HepG2 (cell line): ENCODE data around the gene TRAPPC3. TPM values are rescaled to one million over a fixed set of nuclear protein-coding genes. Genes with fewer than 3 reads are reported as not detected.

Source experiments
- ELF4 ChIP-seq: sonication (generic); formaldehyde crosslinking; IDR thresholded peaks from 2 replicates; pipeline ENCODE4 v1.5.0; 2020; ENCODE audit warnings: missing genetic modification reagents, mild to moderate bottlenecking, moderate library complexity, borderline replicate concordance
- JUN ChIP-seq: sonication (generic); formaldehyde crosslinking; IDR thresholded peaks from 2 replicates; pipeline ENCODE4 v1.4.0; 2020; ENCODE audit warnings: mild to moderate bottlenecking, missing genetic modification reagents
- KAT8 ChIP-seq: IDR thresholded peaks from 2 replicates; pipeline ENCODE4 v1.6.1; 2016; ENCODE audit warnings: missing genetic modification reagents, missing compliant biosample characterization
- KLF16 ChIP-seq, 2 experiments: sonication (generic) in 1 of 2; formaldehyde crosslinking in 1 of 2; IDR thresholded peaks; 2 replicates each; pipeline versions ENCODE4 v1.6.1 to v1.8.0; 2016 to 2023; ENCODE audit warnings: missing genetic modification reagents in 2 of 2, missing compliant biosample characterization in 1 of 2
- MYNN ChIP-seq: sonication (generic); formaldehyde crosslinking; IDR thresholded peaks from 2 replicates; pipeline ENCODE4 v1.4.0; 2020; ENCODE audit warnings: mild to moderate bottlenecking, low read depth, missing genetic modification reagents
- RBAK ChIP-seq: sonication (generic); formaldehyde crosslinking; IDR thresholded peaks from 2 replicates; pipeline ENCODE4 v1.5.1; 2020; ENCODE audit warnings: mild to moderate bottlenecking, missing genetic modification reagents
- RORA ChIP-seq: sonication (generic); formaldehyde crosslinking; IDR thresholded peaks from 2 replicates; pipeline ENCODE4 v1.5.0; 2020; ENCODE audit warnings: mild to moderate bottlenecking, missing genetic modification reagents, moderate library complexity
- SIN3A ChIP-seq: IDR thresholded peaks from 2 replicates; pipeline ENCODE4 v1.6.1; 2011; ENCODE audit warnings: low read depth, mild to moderate bottlenecking, control low read depth, low read length, borderline replicate concordance
- XBP1 ChIP-seq: sonication (generic); formaldehyde crosslinking; IDR thresholded peaks from 2 replicates; pipeline ENCODE4 v1.5.0; 2020; ENCODE audit warnings: missing genetic modification reagents
- ZFP62 ChIP-seq: sonication (generic); formaldehyde crosslinking; IDR thresholded peaks from 2 replicates; pipeline ENCODE4 v1.4.0; 2020; ENCODE audit warnings: missing genetic modification reagents
- ZMYM2 ChIP-seq: sonication (generic); formaldehyde crosslinking; IDR thresholded peaks from 2 replicates; pipeline ENCODE4 v1.8.0; 2022; ENCODE audit warnings: mild to moderate bottlenecking, missing genetic modification reagents
- ZNF20 ChIP-seq: sonication (generic); formaldehyde crosslinking; IDR thresholded peaks from 2 replicates; pipeline ENCODE4 v1.4.0; 2020; ENCODE audit warnings: mild to moderate bottlenecking, moderate library complexity, missing genetic modification reagents
- ZNF33A ChIP-seq: sonication (generic); formaldehyde crosslinking; IDR thresholded peaks from 2 replicates; pipeline ENCODE4 v1.5.1; 2020; ENCODE audit warnings: missing genetic modification reagents, mild to moderate bottlenecking, moderate library complexity, borderline replicate concordance
- ZNF562 ChIP-seq: sonication (generic); formaldehyde crosslinking; IDR thresholded peaks from 2 replicates; pipeline ENCODE4 v1.8.0; 2022; ENCODE audit warnings: missing genetic modification reagents, borderline replicate concordance
- ZNF616 ChIP-seq: sonication (generic); formaldehyde crosslinking; IDR thresholded peaks from 2 replicates; pipeline ENCODE4 v1.5.0; 2020; ENCODE audit warnings: low read depth, mild to moderate bottlenecking, missing genetic modification reagents
- ZNF7 ChIP-seq: IDR thresholded peaks from 2 replicates; pipeline ENCODE4 v1.6.1; 2016; ENCODE audit warnings: missing biosample characterization, missing genetic modification reagents
- ZNF761 ChIP-seq: sonication (generic); formaldehyde crosslinking; conservative IDR thresholded peaks from 2 replicates; pipeline ENCODE4 v1.4.0; 2020; ENCODE audit warnings: mild to moderate bottlenecking, missing genetic modification reagents
- polyA plus RNA-seq, 8 experiments: library from polyadenylated mRNA; depleted of rRNA in 3 of 8; stranded (reverse) in 7 of 8; unstranded in 1 of 8; fragments of >200 nt; fragmentation: Illumina TruSeq in 4 of 8; extraction: Trizol in 4 of 8; gene quantifications; 2 replicates each; pipeline versions ENCODE4 v1.2.1 to v1.2.3, GENCODE V29; 2011 to 2016; ENCODE audit warnings: low read depth in 4 of 8, missing spikeins in 1 of 8, mixed read lengths in 1 of 8; ENCODE audit not compliant: insufficient read depth in 1 of 8
- total RNA-seq, 5 experiments: library from RNA; depleted of rRNA; stranded (reverse); fragments of >200 nt; fragmentation: Illumina TruSeq; extraction: Trizol; gene quantifications; 2 replicates each; pipeline ENCODE4 v1.2.3, GENCODE V29; 2016; ENCODE audit warnings: low read depth in 1 of 5
- TF ChIP-seq, protein P1 (sequence below): sonication (generic); formaldehyde crosslinking; IDR thresholded peaks from 2 replicates; pipeline ENCODE4 v1.5.1; 2020; ENCODE audit warnings: missing genetic modification reagents, mild to moderate bottlenecking, borderline replicate concordance
- TF ChIP-seq, protein P2 (sequence below): sonication (generic); formaldehyde crosslinking; IDR thresholded peaks from 2 replicates; pipeline ENCODE4 v1.4.0; 2020; ENCODE audit warnings: missing genetic modification reagents
- TF ChIP-seq, protein P3 (sequence below): IDR thresholded peaks from 2 replicates; pipeline ENCODE4 v1.6.1; 2016; ENCODE audit warnings: mild to moderate bottlenecking, missing biosample characterization, missing genetic modification reagents
- TF ChIP-seq, protein P4 (sequence below): sonication (generic); formaldehyde crosslinking; IDR thresholded peaks from 2 replicates; pipeline ENCODE4 v1.9.0; 2021; ENCODE audit warnings: missing genetic modification reagents, borderline replicate concordance

TRAPPC3 gene
- total and polyA plus RNA-seq, 2 of the 13 experiments (the other 11 are each of a cell fraction or from before 2014, with no cell fraction given): 53.7 to 62.4 TPM

DNA sequence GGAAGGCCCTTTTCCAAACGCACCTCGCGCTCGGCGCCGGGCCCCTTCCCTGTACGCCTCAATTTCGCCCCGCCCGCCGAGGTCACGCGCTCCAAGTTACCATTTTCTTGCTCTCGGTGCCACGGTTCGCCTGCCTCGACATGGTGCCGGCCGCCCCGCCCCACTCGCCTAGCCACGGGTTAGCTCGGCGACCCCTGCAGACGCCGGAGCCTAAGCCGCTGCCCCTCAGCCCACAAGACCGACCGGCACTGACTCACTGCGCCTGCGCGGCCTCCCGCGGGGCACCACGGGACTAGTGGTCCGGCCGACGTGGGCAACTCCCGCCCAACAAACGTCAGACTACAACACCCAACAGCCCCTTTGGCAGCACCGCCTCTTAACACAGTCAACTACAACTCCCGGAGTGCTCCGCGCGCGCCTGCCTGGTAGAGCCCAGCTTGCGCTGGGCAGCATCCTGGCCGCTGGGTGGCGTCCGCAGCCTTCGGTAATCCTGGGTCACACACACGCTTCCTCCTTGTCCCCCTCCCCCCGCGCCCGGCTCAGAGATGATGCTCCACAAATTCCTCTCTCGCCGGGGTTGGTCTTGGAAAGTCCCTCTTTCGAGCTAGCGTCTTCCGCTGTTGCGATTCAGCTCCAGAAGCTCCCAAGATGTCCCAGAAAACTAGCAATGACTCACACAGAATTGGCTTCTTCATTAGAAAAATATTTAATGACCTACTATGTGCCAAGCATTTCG, at the start of gene TRAPPC3 (continued):
- TF ChIP-seq, protein P1, sequence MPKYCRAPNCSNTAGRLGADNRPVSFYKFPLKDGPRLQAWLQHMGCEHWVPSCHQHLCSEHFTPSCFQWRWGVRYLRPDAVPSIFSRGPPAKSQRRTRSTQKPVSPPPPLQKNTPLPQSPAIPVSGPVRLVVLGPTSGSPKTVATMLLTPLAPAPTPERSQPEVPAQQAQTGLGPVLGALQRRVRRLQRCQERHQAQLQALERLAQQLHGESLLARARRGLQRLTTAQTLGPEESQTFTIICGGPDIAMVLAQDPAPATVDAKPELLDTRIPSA (CRISPR knock-in tag): peak; percentile 74; the same call in 1 of the 2 replicates
- TF ChIP-seq ZNF20 (CRISPR knock-in tag) (no peak), ZMYM2 (CRISPR knock-in tag) (no peak), ZNF33A (CRISPR knock-in tag) (no peak), RBAK (no peak), KAT8 (CRISPR knock-in tag) (peak; percentile 83), SIN3A (0 out of 2 replicates have a peak, but pooled peaks have one; percentile 60), KLF16 (CRISPR knock-in tag; IDR thresholded peaks at IDR 0.05) (peak in 1 of 2 experiments; percentile 81; a peak in 2 of 4 replicates), MYNN (CRISPR knock-in tag) (no peak), XBP1 (CRISPR knock-in tag) (no peak), RORA (CRISPR knock-in tag) (no peak), ZNF7 (CRISPR knock-in tag) (no peak), ZNF562 (no peak), ZNF761 (CRISPR knock-in tag) (peak; percentile 92), ZNF616 (CRISPR knock-in tag) (0 out of 2 replicates have a peak, but pooled peaks have one; percentile 54), ZFP62 (CRISPR knock-in tag) (0 out of 2 replicates have a peak, but pooled peaks have one; percentile 64), ELF4 (CRISPR knock-in tag) (no peak), JUN (CRISPR knock-in tag) (peak; percentile 82)
- TF ChIP-seq, protein P2, sequence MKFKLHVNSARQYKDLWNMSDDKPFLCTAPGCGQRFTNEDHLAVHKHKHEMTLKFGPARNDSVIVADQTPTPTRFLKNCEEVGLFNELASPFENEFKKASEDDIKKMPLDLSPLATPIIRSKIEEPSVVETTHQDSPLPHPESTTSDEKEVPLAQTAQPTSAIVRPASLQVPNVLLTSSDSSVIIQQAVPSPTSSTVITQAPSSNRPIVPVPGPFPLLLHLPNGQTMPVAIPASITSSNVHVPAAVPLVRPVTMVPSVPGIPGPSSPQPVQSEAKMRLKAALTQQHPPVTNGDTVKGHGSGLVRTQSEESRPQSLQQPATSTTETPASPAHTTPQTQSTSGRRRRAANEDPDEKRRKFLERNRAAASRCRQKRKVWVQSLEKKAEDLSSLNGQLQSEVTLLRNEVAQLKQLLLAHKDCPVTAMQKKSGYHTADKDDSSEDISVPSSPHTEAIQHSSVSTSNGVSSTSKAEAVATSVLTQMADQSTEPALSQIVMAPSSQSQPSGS (CRISPR knock-in tag): no peak; the same call in 1 of the 2 replicates
- TF ChIP-seq, protein P3, sequence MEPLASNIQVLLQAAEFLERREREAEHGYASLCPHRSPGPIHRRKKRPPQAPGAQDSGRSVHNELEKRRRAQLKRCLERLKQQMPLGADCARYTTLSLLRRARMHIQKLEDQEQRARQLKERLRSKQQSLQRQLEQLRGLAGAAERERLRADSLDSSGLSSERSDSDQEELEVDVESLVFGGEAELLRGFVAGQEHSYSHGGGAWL (CRISPR knock-in tag): no peak
- TF ChIP-seq, protein P4, sequence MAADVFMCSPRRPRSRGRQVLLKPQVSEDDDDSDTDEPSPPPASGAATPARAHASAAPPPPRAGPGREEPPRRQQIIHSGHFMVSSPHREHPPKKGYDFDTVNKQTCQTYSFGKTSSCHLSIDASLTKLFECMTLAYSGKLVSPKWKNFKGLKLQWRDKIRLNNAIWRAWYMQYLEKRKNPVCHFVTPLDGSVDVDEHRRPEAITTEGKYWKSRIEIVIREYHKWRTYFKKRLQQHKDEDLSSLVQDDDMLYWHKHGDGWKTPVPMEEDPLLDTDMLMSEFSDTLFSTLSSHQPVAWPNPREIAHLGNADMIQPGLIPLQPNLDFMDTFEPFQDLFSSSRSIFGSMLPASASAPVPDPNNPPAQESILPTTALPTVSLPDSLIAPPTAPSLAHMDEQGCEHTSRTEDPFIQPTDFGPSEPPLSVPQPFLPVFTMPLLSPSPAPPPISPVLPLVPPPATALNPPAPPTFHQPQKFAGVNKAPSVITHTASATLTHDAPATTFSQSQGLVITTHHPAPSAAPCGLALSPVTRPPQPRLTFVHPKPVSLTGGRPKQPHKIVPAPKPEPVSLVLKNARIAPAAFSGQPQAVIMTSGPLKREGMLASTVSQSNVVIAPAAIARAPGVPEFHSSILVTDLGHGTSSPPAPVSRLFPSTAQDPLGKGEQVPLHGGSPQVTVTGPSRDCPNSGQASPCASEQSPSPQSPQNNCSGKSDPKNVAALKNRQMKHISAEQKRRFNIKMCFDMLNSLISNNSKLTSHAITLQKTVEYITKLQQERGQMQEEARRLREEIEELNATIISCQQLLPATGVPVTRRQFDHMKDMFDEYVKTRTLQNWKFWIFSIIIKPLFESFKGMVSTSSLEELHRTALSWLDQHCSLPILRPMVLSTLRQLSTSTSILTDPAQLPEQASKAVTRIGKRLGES: no peak
